ENCODE data around the gene MYO18B. TPM values are rescaled to one million over a fixed set of nuclear protein-coding genes. Genes with fewer than 3 reads are reported as not detected.
"Not testable (repeated sequence)": the region's sequence is repeated elsewhere in the genome, so short reads cannot be mapped to it uniquely, and the experiment has no call there.

Gene MYO18B
- total and polyA plus RNA-seq, 7 experiments from 2014 or later: 0.22 to 0.97 (median 0.42) TPM; not detected in 2

- intact Hi-C loops (cut with micrococcal nuclease): no loop called here
- Histone ChIP-seq H3K36me3 (ENCODE audit: control insufficient read depth in 2 of 3, insufficient read depth in 3 of 3, low read length in 3 of 3) (no peaks in the 10 kb centered on the region), H3K27ac (ENCODE audit: low read depth, low read length) (no peak overlapping the region), H3K4me3 (ENCODE audit: low read length) (no peak overlapping the region), H3K9me3 (ENCODE audit: control insufficient read depth in 2 of 3, low read length in 3 of 3) (no peaks in the 10 kb centered on the region), H3K27me3 (ENCODE audit: control insufficient read depth in 2 of 2, insufficient read depth in 2 of 2, low read length in 2 of 2) (no peaks in the 10 kb centered on the region), H3K4me1 (ENCODE audit: control insufficient read depth in 2 of 2, insufficient read depth in 2 of 2, low read length in 2 of 2) (peaks cover 0 to 9% of the 10 kb centered on the region in 2 donors)
- H3K4me1 Mint-ChIP-seq: peaks cover 0 to 24% (median 21%) of the 10 kb centered on the region in 7 donors
- no peak overlapping the region for H3K27ac Mint-ChIP-seq
- ChIA-PET CTCF (no interaction called here), POLR2A (interaction anchor here (0.8 kb wide), 1 partner anchor 21 kb away, joined by 3 read pairs; no protein-coding TSS in a partner anchor)
- no peak for ATAC-seq
- peaks cover 0 to 3% (median 0%) of the 10 kb centered on the region in 11 donors for H3K9me3 Mint-ChIP-seq
- no peak for DNase-seq
- peaks cover 0 to 8% (median 0%) of the 10 kb centered on the region in 5 donors for H3K27me3 Mint-ChIP-seq
- no peak overlapping the region for H3K4me3 Mint-ChIP-seq
- H3K36me3 Mint-ChIP-seq: peaks cover 0 to 2% (median 0%) of the 10 kb centered on the region in 5 donors
Measured at GRCh38 chr22:25970999-25971811, 229.2 kb downstream of the MYO18B start.

GRCh38 chr22:25972397-25972796 is 230.4 kb downstream of the MYO18B start:
- POLR2A ChIA-PET: no interaction called here

GRCh38 chr22:25976356-25976755 is 234.4 kb downstream of the MYO18B start:
- no peak overlapping the region for H3K4me3 Mint-ChIP-seq
- H3K9me3 Mint-ChIP-seq: peaks cover 0 to 4% (median 0%) of the 10 kb centered on the region in 11 donors
- H3K27me3 Mint-ChIP-seq: peaks cover 7 to 16% (median 13%) of the 10 kb centered on the region in 5 donors
- Histone ChIP-seq H3K36me3 (ENCODE audit: control insufficient read depth in 2 of 3, insufficient read depth in 3 of 3, low read length in 3 of 3) (no peaks in the 10 kb centered on the region), H3K9me3 (ENCODE audit: control insufficient read depth in 2 of 3, low read length in 3 of 3) (no peaks in the 10 kb centered on the region), H3K27ac (ENCODE audit: low read depth, low read length) (no peak overlapping the region), H3K27me3 (ENCODE audit: control insufficient read depth in 2 of 2, insufficient read depth in 2 of 2, low read length in 2 of 2) (no peaks in the 10 kb centered on the region), H3K4me3 (ENCODE audit: low read length) (no peak overlapping the region), H3K4me1 (ENCODE audit: control insufficient read depth in 2 of 2, insufficient read depth in 2 of 2, low read length in 2 of 2) (no peaks in the 10 kb centered on the region)
- no peak for ATAC-seq
- no peaks in the 10 kb centered on the region for H3K36me3 Mint-ChIP-seq
- H3K4me1 Mint-ChIP-seq: peaks cover 0 to 3% (median 0%) of the 10 kb centered on the region in 7 donors
- intact Hi-C loops (cut with micrococcal nuclease): no loop called here
- H3K27ac Mint-ChIP-seq: no peak overlapping the region
- CTCF ChIA-PET: no interaction called here
- POLR2A ChIA-PET: interaction anchor here (0.5 kb wide), 1 partner anchor 78 kb away, joined by 3 read pairs; no protein-coding TSS in a partner anchor
- DNase-seq: no peak

More at GRCh38 chr22:25972397-25972796, 230.4 kb downstream of the MYO18B start:
- Mint-ChIP-seq H3K36me3 (peaks cover 0 to under 1% (median 0%) of the 10 kb centered on the region in 5 donors), H3K27me3 (peaks cover 0 to 8% (median 0%) of the 10 kb centered on the region in 5 donors), H3K4me3 (no peak overlapping the region), H3K27ac (no peak overlapping the region), H3K9me3 (peaks cover 0 to 3% (median 0%) of the 10 kb centered on the region in 11 donors), H3K4me1 (peaks cover 0 to 12% (median 10%) of the 10 kb centered on the region in 7 donors)
- H3K36me3 ChIP-seq (ENCODE audit: control insufficient read depth in 2 of 3, insufficient read depth in 3 of 3, low read length in 3 of 3): no peaks in the 10 kb centered on the region
- H3K27me3 ChIP-seq (ENCODE audit: control insufficient read depth in 2 of 2, insufficient read depth in 2 of 2, low read length in 2 of 2): no peaks in the 10 kb centered on the region
- DNase-seq (no peak), ATAC-seq (no peak)
- H3K4me1 ChIP-seq (ENCODE audit: control insufficient read depth in 2 of 2, insufficient read depth in 2 of 2, low read length in 2 of 2): no peaks in the 10 kb centered on the region
- intact Hi-C loops (cut with micrococcal nuclease): no loop called here
- no peaks in the 10 kb centered on the region for H3K9me3 ChIP-seq (ENCODE audit: control insufficient read depth in 2 of 3, low read length in 3 of 3)
- CTCF ChIA-PET: interaction anchor here (0.7 kb wide), 1 partner anchor 32 kb away, joined by 4 read pairs; no protein-coding TSS in a partner anchor
- H3K4me3 ChIP-seq (ENCODE audit: low read length): no peak overlapping the region
- no peak overlapping the region for H3K27ac ChIP-seq (ENCODE audit: low read depth, low read length)

DNA sequence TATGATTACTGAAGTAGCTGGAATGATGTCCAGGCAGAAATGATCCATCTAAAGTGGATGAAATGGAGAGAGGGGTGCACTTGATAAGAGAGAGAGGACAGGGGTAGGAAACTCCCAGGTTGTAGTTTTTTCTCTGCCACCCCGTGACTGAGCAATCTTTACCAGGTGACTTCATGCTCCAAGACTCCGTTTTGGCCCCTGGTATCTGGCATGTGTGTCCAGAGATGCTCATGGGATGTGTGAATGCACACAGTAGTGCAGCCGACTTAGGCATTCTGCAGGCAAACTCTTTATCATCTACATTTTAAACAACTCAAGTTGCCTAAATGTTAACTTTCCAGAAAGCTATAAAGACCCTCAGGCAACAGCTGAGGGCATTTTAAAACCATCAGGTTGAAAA is 238.0 kb downstream of the MYO18B start:
- no peaks in the 10 kb centered on the region for H3K36me3 ChIP-seq (ENCODE audit: control insufficient read depth in 2 of 3, insufficient read depth in 3 of 3, low read length in 3 of 3)
- ChIA-PET CTCF (no interaction called here), POLR2A (no interaction called here)
- Mint-ChIP-seq H3K27ac (no peak overlapping the region), H3K4me3 (no peak overlapping the region), H3K36me3 (no peaks in the 10 kb centered on the region), H3K27me3 (peaks cover 13 to 16% (median 16%) of the 10 kb centered on the region in 5 donors), H3K4me1 (no peaks in the 10 kb centered on the region), H3K9me3 (peaks cover 0 to 5% (median 0%) of the 10 kb centered on the region in 11 donors)
- DNase-seq (no peak), ATAC-seq (no peak)
- intact Hi-C loops (cut with micrococcal nuclease): no loop called here
- no peak overlapping the region for H3K4me3 ChIP-seq (ENCODE audit: low read length)
- H3K27ac ChIP-seq (ENCODE audit: low read depth, low read length): no peak overlapping the region
- no peaks in the 10 kb centered on the region for H3K4me1 ChIP-seq (ENCODE audit: control insufficient read depth in 2 of 2, insufficient read depth in 2 of 2, low read length in 2 of 2)
- H3K9me3 ChIP-seq (ENCODE audit: control insufficient read depth in 2 of 3, low read length in 3 of 3): no peaks in the 10 kb centered on the region
- H3K27me3 ChIP-seq (ENCODE audit: control insufficient read depth in 2 of 2, insufficient read depth in 2 of 2, low read length in 2 of 2): no peaks in the 10 kb centered on the region

- H3K9me3 ChIP-seq (ENCODE audit: control insufficient read depth in 2 of 3, low read length in 3 of 3); intact Hi-C loops (cut with micrococcal nuclease); H3K27ac Mint-ChIP-seq; H3K27me3 ChIP-seq (ENCODE audit: control insufficient read depth in 2 of 2, insufficient read depth in 2 of 2, low read length in 2 of 2); H3K9me3 Mint-ChIP-seq; H3K36me3 Mint-ChIP-seq; H3K36me3 ChIP-seq (ENCODE audit: control insufficient read depth in 2 of 3, insufficient read depth in 3 of 3, low read length in 3 of 3); H3K4me3 ChIP-seq (ENCODE audit: low read length); ATAC-seq; H3K4me1 Mint-ChIP-seq; H3K27ac ChIP-seq (ENCODE audit: low read depth, low read length); H3K4me3 Mint-ChIP-seq; CTCF ChIA-PET; DNase-seq; POLR2A ChIA-PET; H3K4me1 ChIP-seq (ENCODE audit: control insufficient read depth in 2 of 2, insufficient read depth in 2 of 2, low read length in 2 of 2): not testable (repeated sequence)
- peaks cover 0 to 26% (median 14%) of the 10 kb centered on the region in 5 donors for H3K27me3 Mint-ChIP-seq
Measured at GRCh38 chr22:25984911-25985310, 242.9 kb downstream of the MYO18B start.

- CTCF ChIA-PET: interaction anchor here (1.3 kb wide), 1 partner anchor 13 kb away, joined by 4 read pairs; no protein-coding TSS in a partner anchor
- peak overlapping the region in 2 of 10 donors; percentile 32 to 39 for H3K4me3 Mint-ChIP-seq
- H3K27me3 Mint-ChIP-seq: peaks cover 0 to 19% (median 13%) of the 10 kb centered on the region in 5 donors
Measured at GRCh38 chr22:25987948-25988347, 246.0 kb downstream of the MYO18B start.

More at GRCh38 chr22:25987948-25988347, 246.0 kb downstream of the MYO18B start:
- Histone ChIP-seq H3K36me3 (ENCODE audit: control insufficient read depth in 2 of 3, insufficient read depth in 3 of 3, low read length in 3 of 3) (no peaks in the 10 kb centered on the region), H3K27me3 (ENCODE audit: control insufficient read depth in 2 of 2, insufficient read depth in 2 of 2, low read length in 2 of 2) (no peaks in the 10 kb centered on the region), H3K27ac (ENCODE audit: low read depth, low read length) (no peak overlapping the region), H3K4me3 (ENCODE audit: low read length) (no peak overlapping the region), H3K4me1 (ENCODE audit: control insufficient read depth in 2 of 2, insufficient read depth in 2 of 2, low read length in 2 of 2) (no peaks in the 10 kb centered on the region), H3K9me3 (ENCODE audit: control insufficient read depth in 2 of 3, low read length in 3 of 3) (no peaks in the 10 kb centered on the region)
- DNase-seq (no peak), ATAC-seq (no peak)
- Mint-ChIP-seq H3K27ac (no peak overlapping the region), H3K9me3 (no peaks in the 10 kb centered on the region), H3K36me3 (no peaks in the 10 kb centered on the region), H3K4me1 (peaks cover 0 to 7% (median 4%) of the 10 kb centered on the region in 7 donors)
- POLR2A ChIA-PET: interaction anchor here (0.6 kb wide), 1 partner anchor 39 kb away, joined by 3 read pairs; no protein-coding TSS in a partner anchor
- intact Hi-C loops (cut with micrococcal nuclease): no loop called here
